ENCODE data around the gene DLL1.
"Not testable (repeated sequence)": the region's sequence is repeated elsewhere in the genome, so short reads cannot be mapped to it uniquely, and the experiment has no call there.

DLL1 gene

DNA sequence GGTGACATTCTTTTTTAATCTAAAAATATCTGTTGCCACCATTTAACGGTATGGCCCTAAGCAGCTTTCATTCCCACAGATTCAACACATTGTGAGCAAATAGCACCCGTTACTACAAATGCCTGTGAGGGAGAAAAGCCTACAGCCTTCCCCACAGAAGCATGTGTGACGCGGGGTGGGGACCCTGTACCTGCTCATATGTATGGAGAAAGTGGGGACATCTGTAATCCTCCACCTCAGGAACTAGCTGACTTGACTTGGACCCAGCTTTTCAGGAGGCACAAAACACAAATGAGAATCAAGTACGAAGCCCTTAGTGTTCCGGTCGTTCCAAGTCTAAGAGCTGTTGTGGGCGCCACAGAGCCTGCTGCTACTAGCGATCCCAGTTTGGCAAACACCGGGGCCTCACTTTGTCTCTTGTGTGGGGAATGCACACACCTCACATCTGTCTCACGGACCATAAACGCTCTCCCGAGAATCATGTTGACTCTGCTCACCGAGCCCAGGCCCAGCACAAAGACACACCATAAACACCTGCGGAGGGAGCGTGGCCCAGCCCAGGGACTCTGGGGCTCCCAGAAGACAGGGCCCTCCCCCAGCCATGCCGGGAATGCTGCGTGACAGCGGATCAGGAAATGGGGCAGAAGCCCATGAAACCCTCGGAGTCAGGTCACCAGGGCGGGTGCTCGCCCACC is 21.6 kb downstream of the DLL1 start:
- Mint-ChIP-seq H3K27ac (no peak overlapping the region), H3K4me1 (ENCODE audit: low read depth) (peaks cover 21% of the 10 kb centered on the region), H3K9me3 (no peaks in the 10 kb centered on the region), H3K27me3 (no peaks in the 10 kb centered on the region), H3K36me3 (ENCODE audit: low read depth) (peaks cover 7% of the 10 kb centered on the region), H3K4me3 (no peak overlapping the region)

DNA sequence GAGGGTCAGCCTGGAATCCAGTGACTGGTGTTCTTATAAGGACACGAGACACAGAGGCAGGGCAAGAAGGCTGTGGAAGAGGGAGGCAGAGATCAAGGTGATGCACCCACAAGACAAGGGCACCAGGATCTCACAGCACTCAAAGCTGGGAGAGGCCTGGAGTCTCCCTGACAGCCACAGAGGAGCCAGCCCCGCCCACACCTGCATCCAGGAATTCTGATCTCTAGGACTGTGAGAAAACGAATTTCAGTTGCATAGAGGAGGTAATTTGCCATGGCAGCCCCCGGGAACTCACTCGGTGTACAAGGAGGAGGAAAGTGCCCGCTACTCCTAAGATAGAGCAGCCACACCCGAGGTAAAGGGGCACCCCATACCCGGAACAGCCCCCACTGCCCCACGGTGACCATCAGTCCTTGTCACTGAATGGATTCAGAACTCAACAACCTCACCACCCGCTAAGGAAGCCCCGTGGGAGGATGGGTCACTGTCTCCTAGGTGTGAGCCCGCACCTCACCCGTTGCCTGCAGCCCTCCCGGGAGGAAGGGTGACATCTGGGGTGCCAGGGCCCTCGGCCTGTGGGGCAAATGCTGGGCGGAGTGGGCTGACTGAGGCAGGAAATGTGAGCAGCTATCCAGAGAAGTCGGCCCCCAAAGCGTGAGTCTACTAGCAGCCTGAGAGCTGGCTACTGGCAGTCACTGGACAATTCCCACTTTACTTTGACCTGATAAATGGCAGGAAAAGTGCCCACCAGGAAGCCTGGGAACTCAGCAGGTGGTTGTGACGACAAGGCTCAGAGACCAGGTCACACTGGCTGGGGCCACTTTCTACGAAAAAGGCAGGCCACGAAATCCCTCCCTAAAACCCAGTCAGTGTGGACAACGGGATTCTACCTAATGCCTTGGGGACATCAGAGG is 22.4 kb downstream of the DLL1 start:
- no peak overlapping the region for H3K27ac Mint-ChIP-seq
- no peak overlapping the region for H3K4me3 Mint-ChIP-seq
- no peaks in the 10 kb centered on the region for H3K27me3 Mint-ChIP-seq
- peaks cover 21% of the 10 kb centered on the region for H3K4me1 Mint-ChIP-seq (ENCODE audit: low read depth)
- no peaks in the 10 kb centered on the region for H3K9me3 Mint-ChIP-seq
- peaks cover under 1% of the 10 kb centered on the region for H3K36me3 Mint-ChIP-seq (ENCODE audit: low read depth)

DNA sequence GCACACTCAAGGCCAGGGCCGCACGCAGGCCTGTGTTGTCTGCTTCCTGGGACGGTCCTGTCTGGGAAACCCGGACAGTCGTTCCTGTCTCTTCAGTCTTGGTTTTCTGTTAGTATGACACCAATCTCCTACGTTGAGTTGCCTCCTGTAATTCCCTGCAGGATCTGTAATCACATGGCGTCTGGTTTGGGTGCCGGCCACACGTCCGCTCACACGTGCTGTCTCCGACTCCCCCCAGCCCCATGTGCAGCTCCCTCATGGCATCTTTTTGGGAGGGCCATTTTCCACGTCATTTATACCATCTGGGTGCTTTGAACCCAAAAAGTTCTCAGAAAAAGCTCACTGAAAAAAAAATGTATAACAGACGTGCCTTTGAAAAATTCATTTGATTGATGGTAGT is 23.2 kb downstream of the DLL1 start:
- Mint-ChIP-seq H3K27me3 (no peaks in the 10 kb centered on the region), H3K27ac (no peak overlapping the region), H3K36me3 (ENCODE audit: low read depth) (no peaks in the 10 kb centered on the region), H3K4me3 (no peak overlapping the region), H3K9me3 (no peaks in the 10 kb centered on the region), H3K4me1 (ENCODE audit: low read depth) (peaks cover 18% of the 10 kb centered on the region)

DNA sequence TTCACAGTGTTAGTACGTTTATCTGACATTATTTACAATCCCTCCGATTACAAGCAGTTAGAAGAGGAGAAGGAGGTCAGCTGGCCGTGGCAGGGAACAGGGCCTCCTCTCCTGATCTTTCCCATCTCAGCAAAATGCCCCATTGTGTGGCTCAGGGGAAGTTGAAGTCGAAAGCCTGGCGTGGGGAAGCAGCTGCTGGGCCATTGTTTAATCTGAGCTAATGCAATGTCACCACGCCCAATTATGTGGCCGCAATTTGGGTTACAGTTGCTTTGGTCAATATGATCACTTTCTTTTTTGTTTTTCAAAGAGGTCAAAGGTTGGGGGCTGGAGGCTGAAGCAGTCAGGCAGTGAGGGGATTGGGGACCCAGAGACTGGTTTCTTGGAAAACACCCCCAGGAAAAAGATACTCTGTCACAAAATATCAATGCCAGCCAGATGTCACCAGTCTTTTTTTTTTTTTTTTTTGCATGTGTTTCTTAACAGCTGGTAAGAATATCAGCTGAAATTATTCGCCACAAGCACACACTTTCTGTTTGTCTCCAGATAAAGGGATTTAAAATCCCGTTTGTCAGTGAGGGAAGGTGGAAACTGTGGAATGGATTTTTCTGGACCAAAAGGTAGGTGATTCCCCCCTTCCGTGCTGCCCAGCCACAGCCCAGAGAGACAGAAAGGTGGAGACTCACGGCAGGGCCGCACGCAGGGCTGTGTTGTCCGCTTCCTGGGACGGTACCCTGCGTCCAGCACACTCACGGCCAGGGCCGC is 24.6 kb downstream of the DLL1 start:
- H3K27me3 Mint-ChIP-seq = no peaks in the 10 kb centered on the region
- peaks cover 4% of the 10 kb centered on the region for H3K4me1 Mint-ChIP-seq (ENCODE audit: low read depth)
- no peaks in the 10 kb centered on the region for H3K9me3 Mint-ChIP-seq
- no peaks in the 10 kb centered on the region for H3K36me3 Mint-ChIP-seq (ENCODE audit: low read depth)
- no peak overlapping the region for H3K27ac Mint-ChIP-seq
- no peak overlapping the region for H3K4me3 Mint-ChIP-seq

DNA sequence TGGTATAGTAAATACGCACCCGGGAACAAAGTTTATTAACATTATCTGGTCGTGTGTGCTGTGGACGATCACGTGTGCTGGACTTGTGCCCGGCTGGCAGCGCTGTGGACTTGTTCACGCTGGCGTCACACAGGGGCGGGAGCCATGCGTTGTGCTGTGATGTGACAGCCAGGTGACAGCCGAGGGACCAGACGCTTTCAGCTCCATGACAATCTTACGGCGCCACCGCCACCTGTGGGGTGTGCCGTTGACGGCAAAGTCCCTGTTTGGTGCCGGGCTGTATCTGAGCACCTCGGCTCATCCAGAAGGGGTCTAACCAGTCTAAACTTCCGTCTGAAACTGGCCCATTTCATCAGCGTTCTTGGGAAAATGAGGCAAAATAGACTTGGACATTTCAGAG is 25.2 kb downstream of the DLL1 start:
- H3K27ac Mint-ChIP-seq = no peak overlapping the region
- no peaks in the 10 kb centered on the region for H3K36me3 Mint-ChIP-seq (ENCODE audit: low read depth)
- no peaks in the 10 kb centered on the region for H3K9me3 Mint-ChIP-seq
- no peaks in the 10 kb centered on the region for H3K27me3 Mint-ChIP-seq
- H3K4me3 Mint-ChIP-seq = no peak overlapping the region
- no peaks in the 10 kb centered on the region for H3K4me1 Mint-ChIP-seq (ENCODE audit: low read depth)

DNA sequence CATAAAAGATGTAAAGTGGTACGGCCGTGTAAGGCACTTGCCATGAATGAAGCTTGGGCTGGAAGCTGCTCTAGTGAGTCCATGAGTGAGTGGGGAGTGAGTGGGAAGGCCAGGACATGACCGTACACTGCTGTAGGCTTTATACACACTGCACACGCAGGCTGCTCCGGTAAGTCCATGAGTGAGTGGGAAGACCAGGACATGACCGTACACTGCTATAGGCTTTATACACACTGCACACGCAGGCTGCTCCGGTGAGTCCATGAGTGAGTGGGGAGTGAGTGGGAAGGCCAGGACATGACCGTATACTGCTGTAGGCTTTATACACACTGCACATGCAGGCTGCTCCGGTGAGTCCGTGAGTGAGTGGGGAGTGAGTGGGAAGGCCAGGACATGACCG is 26.2 kb downstream of the DLL1 start:
- not testable (repeated sequence) for H3K4me3 Mint-ChIP-seq; H3K27me3 Mint-ChIP-seq; H3K9me3 Mint-ChIP-seq; H3K27ac Mint-ChIP-seq; H3K4me1 Mint-ChIP-seq (ENCODE audit: low read depth); H3K36me3 Mint-ChIP-seq (ENCODE audit: low read depth)

DNA sequence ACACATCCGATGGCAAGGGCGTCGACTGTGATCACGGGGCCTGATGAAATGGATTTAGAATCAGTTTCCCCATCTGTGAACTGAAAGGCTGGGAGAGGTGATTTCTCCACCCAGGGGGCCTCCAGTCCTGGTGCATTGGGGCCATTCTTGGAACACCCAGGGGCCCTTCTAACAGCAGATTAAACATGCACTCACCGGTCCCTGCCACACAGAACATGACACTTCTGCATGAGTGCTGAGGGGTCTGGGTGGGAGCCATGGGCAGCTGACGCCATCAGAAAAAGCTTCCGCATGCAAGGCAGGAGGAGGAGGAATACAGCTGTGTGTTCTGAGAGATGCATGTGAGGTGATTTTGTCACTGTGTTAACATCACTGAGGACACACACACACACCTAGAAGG is 26.8 kb downstream of the DLL1 start:
- H3K9me3 Mint-ChIP-seq = no peaks in the 10 kb centered on the region
- no peaks in the 10 kb centered on the region for H3K4me1 Mint-ChIP-seq (ENCODE audit: low read depth)
- no peak overlapping the region for H3K27ac Mint-ChIP-seq
- no peaks in the 10 kb centered on the region for H3K36me3 Mint-ChIP-seq (ENCODE audit: low read depth)
- H3K27me3 Mint-ChIP-seq = no peaks in the 10 kb centered on the region
- no peak overlapping the region for H3K4me3 Mint-ChIP-seq

DNA sequence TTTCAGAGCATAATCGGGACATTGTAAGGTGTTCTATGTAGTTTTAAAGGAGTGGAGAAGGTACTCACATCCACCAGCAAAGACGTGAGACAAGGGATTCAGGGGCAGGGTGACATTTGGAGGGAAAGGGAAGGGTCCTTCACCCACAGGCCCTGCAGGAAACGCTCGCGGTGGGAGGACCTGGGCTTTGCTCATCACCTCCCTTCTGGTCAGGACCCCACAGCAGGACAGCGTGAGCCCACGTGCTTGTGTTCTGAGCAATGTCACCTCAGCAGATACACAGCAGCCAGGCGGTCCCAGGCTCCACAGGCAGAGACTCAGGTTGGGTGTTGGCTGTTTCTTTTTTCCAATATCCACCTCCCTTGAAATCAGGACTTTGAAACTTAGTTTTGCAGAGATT is 27.5 kb downstream of the DLL1 start:
- H3K36me3 Mint-ChIP-seq (ENCODE audit: low read depth) = no peaks in the 10 kb centered on the region
- no peaks in the 10 kb centered on the region for H3K4me1 Mint-ChIP-seq (ENCODE audit: low read depth)
- H3K9me3 Mint-ChIP-seq = no peaks in the 10 kb centered on the region
- no peak overlapping the region for H3K27ac Mint-ChIP-seq
- no peaks in the 10 kb centered on the region for H3K27me3 Mint-ChIP-seq
- no peak overlapping the region for H3K4me3 Mint-ChIP-seq

DNA sequence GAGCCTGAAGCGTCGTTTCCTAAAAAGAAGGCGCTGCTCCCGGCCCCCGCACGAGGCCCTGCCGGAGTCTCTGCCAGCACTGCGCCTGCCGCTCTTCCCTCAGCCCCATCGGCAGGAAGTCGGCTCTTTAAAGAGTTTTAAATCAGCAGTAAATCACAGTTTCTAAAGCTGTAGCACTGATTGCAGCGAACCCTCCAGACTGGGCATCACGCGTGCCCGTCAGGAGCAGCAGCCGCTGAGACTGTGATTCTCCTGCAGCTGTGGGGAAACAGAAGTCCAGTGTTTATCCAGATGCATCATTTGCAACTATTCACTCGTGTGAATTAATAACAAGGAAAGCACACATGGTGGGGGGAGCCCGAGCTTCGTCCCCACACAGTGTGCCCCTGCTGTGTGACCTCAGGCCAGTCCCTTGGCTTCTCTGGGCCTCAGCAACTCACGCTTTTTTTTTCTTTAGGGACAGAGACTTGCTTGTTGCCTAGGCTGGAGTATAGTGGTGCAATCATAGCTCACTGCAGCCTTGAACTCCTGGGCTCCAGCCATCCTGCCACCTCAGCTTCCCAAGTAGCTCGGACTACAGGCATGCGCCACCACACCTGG is 28.3 kb downstream of the DLL1 start:
- no peak overlapping the region for H3K4me3 Mint-ChIP-seq
- H3K27me3 Mint-ChIP-seq = no peaks in the 10 kb centered on the region
- no peaks in the 10 kb centered on the region for H3K4me1 Mint-ChIP-seq (ENCODE audit: low read depth)
- H3K9me3 Mint-ChIP-seq = no peaks in the 10 kb centered on the region
- no peaks in the 10 kb centered on the region for H3K36me3 Mint-ChIP-seq (ENCODE audit: low read depth)
- H3K27ac Mint-ChIP-seq = no peak overlapping the region

DNA sequence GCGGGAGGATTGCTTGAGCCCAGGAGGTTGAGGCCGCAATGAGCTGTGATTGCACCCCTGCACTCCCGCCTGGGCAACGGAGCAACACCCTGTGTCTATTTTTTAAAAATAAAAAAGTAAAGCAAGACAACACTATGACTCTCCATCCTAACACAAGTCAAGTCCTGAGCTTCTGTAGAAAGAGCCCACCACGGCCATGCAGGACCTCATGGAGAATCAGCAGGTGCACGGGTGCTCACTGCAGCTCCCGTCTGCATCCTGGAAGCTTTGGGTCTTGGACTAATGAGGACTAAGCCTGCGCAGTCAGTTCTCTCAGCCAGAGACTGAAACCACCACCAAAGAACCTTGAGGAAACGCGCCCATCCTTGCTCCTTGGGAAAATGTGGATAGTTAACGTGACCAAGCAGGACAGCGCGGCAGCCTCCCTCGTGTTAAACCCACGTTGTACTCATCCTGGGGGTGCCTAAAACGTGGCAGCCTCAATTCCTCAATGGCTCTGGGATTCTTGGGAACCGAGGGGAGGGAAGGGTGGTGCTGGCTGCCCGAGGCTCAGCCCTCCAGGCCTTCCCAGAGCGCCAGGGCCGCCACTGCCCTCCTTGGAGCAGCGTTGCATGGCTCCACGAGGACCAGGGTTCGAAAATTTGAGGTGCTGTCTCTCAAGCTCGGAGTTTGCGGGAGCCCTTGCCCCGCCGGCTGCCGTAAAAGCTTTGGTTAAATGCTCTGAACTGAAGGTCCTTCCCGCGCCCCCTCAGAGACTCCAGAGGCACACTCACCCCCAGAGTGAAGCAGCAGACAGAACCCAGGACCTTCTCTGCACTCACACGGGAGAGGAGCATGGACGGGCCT is 29.0 kb downstream of the DLL1 start:
- Mint-ChIP-seq H3K4me1 (ENCODE audit: low read depth) (no peaks in the 10 kb centered on the region), H3K36me3 (ENCODE audit: low read depth) (no peaks in the 10 kb centered on the region), H3K9me3 (no peaks in the 10 kb centered on the region), H3K27ac (no peak overlapping the region), H3K27me3 (no peaks in the 10 kb centered on the region), H3K4me3 (no peak overlapping the region)

DNA sequence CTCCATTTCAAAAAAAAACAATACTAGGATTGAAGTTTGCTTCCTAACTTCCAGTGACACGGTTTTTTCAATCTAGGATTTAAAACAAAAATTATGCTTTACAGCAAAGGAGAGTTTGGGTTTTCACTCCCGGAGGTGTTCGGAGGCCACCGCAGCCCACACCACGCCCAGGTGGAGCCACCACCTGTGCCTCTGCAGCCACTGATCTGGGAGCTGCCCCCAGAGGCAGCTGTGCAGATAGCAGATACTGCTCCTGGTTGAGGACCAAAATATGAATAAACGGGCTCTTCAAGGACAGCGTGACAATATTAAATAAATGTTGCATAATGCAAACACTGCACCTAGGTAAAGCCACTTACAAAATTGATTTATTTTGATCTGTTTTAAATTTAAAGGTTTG is 30.2 kb downstream of the DLL1 start:
- no peaks in the 10 kb centered on the region for H3K9me3 Mint-ChIP-seq
- H3K27ac Mint-ChIP-seq = no peak overlapping the region

DNA sequence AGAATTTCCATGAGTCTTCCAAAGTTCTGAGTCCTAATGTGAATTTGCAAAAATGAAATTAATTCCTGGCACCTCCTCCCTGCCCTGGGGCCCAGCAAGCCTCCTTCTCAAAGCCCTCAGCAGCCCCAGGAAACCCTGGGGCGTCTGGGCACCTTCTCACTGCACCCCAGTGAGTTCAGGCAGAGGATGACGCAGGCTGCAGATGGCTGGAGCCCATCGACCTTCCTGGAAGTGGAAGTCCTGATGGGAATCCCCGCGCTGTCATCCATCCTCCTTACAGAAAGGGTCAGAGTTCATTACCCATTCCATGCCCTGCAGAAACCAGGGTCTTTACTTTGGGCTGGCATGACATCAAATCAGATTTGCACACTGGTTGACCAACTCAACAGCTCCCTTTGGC is 31.6 kb downstream of the DLL1 start:
- Mint-ChIP-seq H3K4me1 (ENCODE audit: low read depth) (no peaks in the 10 kb centered on the region), H3K4me3 (no peak overlapping the region), H3K36me3 (ENCODE audit: low read depth) (no peaks in the 10 kb centered on the region), H3K27ac (no peak overlapping the region), H3K27me3 (no peaks in the 10 kb centered on the region), H3K9me3 (no peaks in the 10 kb centered on the region)

More for the DNA sequence above, 30.2 kb downstream of the DLL1 start:
- Mint-ChIP-seq H3K4me3 (no peak overlapping the region), H3K4me1 (ENCODE audit: low read depth) (no peaks in the 10 kb centered on the region), H3K27me3 (no peaks in the 10 kb centered on the region), H3K36me3 (ENCODE audit: low read depth) (no peaks in the 10 kb centered on the region)

DNA sequence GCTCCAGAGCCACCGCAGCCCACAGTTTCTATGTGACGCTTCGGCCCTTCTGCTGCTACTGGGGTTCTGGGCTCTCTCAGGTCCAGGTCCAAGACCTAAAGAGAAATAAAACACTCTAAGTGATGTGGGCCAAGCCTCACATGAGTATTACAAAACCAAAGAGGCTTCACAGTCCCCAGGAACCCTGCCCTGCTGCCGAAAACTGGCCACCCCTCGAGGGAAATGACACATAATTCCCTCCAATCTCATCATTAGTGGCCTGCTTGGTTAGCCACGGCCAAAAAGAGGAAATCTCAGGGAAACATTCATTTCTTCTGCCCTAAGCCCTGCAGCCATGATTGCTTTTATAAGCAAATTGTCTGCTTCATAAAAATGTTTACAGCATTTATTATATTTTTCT is 32.5 kb downstream of the DLL1 start:
- Mint-ChIP-seq H3K9me3 (no peaks in the 10 kb centered on the region), H3K27ac (no peak overlapping the region), H3K27me3 (no peaks in the 10 kb centered on the region)

DNA sequence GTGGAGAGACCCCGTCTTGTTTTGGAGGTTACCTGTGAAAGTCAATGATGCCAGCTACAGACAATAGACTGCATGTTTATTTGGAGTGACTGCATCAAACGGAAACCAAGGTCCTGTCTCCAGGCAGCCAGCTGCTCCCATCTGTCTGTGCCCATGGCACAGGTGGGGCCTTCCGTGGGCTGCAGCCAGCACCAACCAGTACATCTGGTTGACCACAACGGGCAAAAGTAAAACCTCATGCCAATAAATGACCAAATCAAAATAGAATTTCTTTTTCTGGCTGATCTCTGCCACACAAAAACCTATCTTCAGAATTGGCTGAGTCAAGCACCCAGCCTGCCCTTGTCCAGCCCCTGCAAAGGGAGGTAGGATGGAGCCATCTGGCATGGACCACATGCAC is 33.5 kb downstream of the DLL1 start:
- H3K4me1 Mint-ChIP-seq (ENCODE audit: low read depth) = no peaks in the 10 kb centered on the region
- H3K4me3 Mint-ChIP-seq = no peak overlapping the region
- H3K9me3 Mint-ChIP-seq = no peaks in the 10 kb centered on the region
- no peak overlapping the region for H3K27ac Mint-ChIP-seq
- no peaks in the 10 kb centered on the region for H3K36me3 Mint-ChIP-seq (ENCODE audit: low read depth)
- no peaks in the 10 kb centered on the region for H3K27me3 Mint-ChIP-seq

More for the DNA sequence above, 32.5 kb downstream of the DLL1 start:
- Mint-ChIP-seq H3K4me3 (no peak overlapping the region), H3K36me3 (ENCODE audit: low read depth) (no peaks in the 10 kb centered on the region), H3K4me1 (ENCODE audit: low read depth) (no peaks in the 10 kb centered on the region)

Measured in stimulated activated naive CD8-positive, alpha-beta T cell treated with anti-CD3 and anti-CD28 coated beads, Interleukin-15, Interleukin-2, amounts not matched to agents 100 ng/mL and 50 ng/mL, for 24 hours (primary cell).